ENCODE measurements around the gene PLEKHG4.

The PLEKHG4 gene

DNA sequence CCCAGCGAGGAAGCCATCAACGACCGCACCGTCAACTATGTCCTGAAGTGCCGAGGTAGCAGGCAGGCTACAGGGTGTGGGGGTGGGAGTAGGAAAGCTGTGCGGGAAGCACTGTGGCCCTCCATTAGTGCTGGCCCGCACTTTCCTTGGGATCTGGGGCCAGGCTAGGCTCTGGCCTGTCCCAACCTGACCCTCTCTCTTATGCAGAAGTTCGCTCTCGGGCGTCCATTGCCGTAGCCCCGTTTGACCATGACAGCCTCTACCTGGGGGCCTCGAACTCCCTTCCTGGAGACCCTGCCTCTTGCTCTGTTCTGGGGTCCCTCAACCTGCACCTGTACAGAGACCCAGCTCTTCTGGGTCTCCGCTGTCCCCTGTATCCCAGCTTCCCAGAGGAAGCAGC, 8.6 kb downstream of the PLEKHG4 start:
- DNase-seq = no peak

DNA sequence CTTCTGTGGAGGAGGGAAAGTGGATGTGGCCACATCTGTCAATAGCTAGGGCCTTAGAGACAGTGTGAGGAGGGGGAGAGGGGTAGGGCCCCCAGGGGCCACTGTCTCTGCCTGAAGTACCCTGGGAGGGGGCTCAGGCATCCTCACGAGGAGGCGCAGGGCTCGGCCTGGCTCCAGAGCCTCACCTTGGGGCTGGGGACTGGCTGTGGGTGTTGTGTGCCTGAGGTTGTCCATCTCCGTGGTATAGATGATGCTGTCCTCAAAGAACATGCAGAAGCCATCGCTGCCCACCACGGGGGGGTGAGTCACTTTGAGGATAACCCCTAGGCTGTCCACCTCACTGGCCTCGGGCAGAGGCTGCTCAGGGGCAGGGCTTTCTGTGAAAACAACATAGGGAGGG, 12.1 kb downstream of the PLEKHG4 start:
- no peak for DNase-seq

DNA sequence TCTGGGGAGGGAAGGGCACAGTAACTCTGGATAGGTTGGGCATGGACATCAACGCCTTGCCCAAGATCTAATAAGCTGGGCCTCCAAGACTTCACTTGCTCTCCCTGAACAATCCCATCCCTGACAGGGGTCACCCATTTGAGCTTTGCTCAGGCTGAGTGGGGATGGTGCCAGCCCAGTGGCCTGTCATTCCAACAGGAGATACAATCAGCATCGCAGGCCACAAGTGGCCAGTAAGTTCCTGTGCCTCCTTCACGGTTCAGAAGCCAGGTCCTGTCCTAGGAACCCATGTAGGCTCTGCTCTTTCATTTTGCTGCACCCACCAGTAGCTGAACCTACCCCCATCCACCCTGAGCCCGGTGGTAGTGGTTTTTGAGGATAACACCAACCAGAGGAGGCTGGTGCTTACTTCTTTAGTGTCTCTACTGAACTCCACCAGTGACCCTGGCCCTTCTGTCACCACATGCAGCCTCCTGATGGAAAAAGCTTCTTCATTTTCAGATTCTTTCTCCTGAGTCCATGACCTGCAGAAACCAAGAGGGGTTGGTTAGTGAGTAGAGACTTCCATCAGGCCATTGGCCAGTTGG, 14.9 kb downstream of the PLEKHG4 start:
- DNase-seq = no peak

GRCh38 chr16:67294938-67295361, 15.6 kb downstream of the PLEKHG4 start:
- no peak for DNase-seq

GRCh38 chr16:67296420-67296819, 17.1 kb downstream of the PLEKHG4 start:
- no peak for DNase-seq

GRCh38 chr16:67298277-67298676, 18.9 kb downstream of the PLEKHG4 start:
- no peak for DNase-seq

DNA sequence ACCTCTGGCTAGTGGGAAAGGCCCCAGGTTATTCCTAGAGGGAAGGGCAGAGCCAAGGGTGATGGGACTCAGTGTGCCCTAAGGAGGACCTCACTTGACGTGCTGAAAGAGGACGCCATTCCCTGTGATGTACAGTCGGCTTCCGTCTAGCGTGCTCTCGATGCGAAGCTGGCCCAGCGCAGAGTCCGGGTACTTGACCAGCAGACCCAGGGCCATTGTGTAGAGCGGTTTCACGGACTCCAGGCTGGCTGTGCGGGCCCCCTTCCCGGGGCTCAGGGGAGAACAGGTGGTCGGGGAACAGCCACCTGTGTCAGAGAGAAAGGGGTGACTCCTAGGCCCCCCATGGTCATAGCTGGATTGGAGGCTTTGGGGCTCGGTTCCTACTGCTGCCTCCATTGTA, 19.9 kb downstream of the PLEKHG4 start:
- DNase-seq = no peak

DNA sequence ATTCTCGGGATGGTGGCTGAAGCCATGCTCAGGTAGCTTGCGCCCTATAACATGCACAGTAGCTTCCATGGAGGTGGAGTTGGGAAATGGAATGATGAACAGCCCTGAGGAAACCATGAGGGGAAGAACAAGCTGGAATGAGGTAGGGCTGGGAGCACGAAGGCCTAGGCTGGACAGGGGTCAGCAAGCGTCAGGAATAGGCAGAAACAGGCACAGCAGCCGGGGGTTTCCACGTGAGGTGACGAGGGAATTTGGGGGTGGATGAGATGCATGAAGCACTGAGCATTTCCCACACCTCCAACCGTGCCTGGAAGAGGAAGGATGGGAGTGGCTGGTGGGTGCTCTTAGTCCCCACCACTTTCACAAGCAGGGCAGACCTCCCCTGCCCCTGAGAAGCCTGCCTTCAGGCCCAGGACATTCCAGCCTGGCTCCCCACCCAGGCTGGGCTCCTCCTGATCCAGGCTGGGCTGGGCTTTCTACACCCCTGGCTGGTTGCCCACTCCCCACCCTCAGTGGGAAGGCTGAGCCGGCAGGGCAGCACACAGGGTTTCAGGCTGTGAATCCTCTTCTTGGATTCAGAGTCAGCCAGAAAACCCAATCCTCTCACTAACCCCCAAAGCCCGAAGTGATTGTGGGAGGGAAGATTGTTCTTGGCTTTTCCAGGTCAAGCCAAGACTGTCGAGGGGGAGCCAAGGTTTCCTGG, 21.9 kb downstream of the PLEKHG4 start:
- DNase-seq = no peak

- DNase-seq = no peak
Observed at GRCh38 chr16:67302076-67302475, 22.7 kb downstream of the PLEKHG4 start.

GRCh38 chr16:67302970-67303369, 23.6 kb downstream of the PLEKHG4 start:
- DNase-seq = no peak

- DNase-seq = no peak
Observed at GRCh38 chr16:67304020-67304419, 24.7 kb downstream of the PLEKHG4 start.

- no peak for DNase-seq
Observed at GRCh38 chr16:67305216-67306071, 26.1 kb downstream of the PLEKHG4 start.

GRCh38 chr16:67310561-67310960, 31.2 kb downstream of the PLEKHG4 start:
- DNase-seq = no peak

GRCh38 chr16:67311607-67312488, 32.5 kb downstream of the PLEKHG4 start:
- peak; percentile 68 for DNase-seq

DNA sequence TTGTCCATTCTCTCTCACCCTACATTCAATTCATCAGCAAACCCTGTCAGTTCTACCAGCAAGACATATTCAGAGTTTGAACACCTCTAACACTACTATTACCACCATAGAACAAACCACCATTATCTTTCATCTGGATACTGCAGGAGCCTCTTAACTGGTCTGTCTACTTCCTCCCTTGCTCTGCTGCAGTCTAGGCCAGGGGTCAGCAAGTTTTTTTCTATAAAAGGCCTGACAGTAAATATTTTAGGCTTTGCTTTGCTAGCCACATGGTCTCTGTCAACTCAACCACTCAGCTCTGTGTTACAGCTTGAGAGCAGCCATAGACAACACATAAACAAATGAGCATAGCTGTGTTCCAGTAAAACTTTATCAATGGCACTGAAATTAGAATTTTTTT, 33.4 kb downstream of the PLEKHG4 start:
- DNase-seq = no peak

- DNase-seq = no peak
Observed at GRCh38 chr16:67317853-67318252, 38.5 kb downstream of the PLEKHG4 start.

- no peak for DNase-seq
Observed at GRCh38 chr16:67326115-67326471, 46.8 kb downstream of the PLEKHG4 start.

DNA sequence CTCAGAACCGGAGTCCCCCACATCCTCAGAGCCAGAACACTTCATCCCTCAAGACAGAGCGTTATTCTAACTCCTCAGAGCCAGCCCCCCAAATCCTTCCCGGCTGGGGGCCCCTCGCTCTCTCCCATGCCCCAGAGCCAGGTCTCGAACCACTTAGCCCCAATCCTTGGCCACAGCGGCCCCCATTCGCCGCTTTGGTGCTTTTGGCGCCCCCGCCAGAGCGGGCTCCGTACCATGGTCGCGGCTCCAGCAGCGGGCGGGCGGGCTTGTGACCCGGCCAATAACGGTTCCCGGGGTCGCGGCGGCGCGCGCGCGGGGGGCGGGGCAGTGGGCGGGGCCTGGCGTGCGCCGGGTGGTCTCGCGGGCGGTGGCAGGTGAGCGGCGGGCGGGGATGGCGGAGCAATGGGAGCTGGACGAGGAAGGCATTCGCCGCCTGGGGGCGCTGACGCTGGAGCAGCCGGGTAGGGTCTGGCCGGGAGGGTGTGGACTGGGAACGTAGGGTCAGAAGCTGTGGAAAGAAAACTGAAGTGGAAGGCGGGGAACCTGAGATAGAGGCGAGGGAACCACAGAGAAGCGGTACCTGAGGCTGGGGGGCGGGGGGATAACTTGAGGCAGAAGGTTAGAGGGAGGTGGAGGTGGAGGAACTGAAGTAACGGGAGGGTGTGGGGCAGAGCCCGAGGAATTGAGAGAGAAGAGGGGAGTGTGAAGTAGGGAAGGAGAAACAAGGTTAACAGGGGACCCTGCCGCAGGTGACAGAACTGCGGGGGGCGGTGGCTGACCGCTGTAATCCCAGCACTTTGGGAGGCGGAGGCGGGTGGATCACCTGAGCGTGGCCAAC, 47.4 kb downstream of the PLEKHG4 start, which contains the start of the genes KCTD19 and LRRC36:
Gene KCTD19, minus strand, starts transcription at position 270 of the 838 bp plus-strand sequence. Its CDS starts 34 bp downstream, at position 236.
Gene LRRC36, plus strand, starts transcription at position 344 of the 838 bp plus-strand sequence. Its CDS starts 48 bp downstream, at position 392.
- peak; percentile 35 for DNase-seq

GRCh38 chr16:67327743-67328142, 48.4 kb downstream of the PLEKHG4 start:
- no peak for DNase-seq

- no peak for DNase-seq
Observed at GRCh38 chr16:67329901-67330300, 50.6 kb downstream of the PLEKHG4 start.

DNA sequence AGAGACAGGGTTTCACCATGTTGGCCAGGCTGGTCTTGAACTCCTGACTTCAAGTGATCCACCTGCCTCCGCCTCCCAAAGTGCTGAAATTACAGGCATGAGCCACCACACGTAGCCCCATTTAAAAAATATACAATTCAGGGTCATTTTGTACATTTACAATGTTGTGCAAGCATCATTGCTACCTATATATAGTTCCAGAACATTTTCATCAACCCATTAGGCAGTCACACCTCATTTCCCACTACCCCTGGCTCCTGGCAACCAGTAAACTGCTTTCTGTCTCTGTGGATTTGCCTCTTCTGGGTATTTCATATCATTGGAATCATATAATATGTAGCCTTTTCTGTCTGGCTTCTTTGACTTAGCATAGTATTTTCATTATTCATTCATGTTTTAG, 54.0 kb downstream of the PLEKHG4 start:
- no peak for DNase-seq

DNA sequence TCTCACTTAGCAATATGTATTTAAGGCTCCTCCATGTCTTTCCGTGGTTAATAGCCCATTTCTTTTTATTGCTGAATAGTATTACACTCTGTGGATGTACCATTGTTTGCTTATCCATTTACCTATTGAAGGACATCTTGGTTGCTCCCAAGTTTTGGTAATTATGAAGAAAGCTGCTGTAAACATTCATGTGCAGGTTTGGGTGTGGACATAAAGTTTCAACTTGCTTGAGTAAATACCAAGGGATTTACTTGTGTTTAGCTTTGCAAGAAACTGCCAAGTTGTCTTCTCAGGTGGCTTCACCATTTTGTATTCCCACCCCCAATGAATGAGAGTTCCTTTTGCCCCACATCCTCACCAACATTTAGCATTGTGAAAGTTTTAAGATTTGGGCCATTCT, 56.8 kb downstream of the PLEKHG4 start:
- no peak for DNase-seq
